Thymus (tissue), 14 donors: ENCODE data around the gene PRR20E. TPM values are rescaled to one million over a fixed set of nuclear protein-coding genes. Genes with fewer than 3 reads are reported as not detected.
"Not testable (repeated sequence)": the region's sequence is repeated elsewhere in the genome, so short reads cannot be mapped to it uniquely, and the experiment has no call there.

Source experiments
- DNase-seq, 9 donors: peaks; one replicate each; pipeline ENCODE4 v3.0.0-alpha.2; 2013; ENCODE audit warnings: low spot score in 9 of 9, low read depth in 6 of 9, missing footprints in 1 of 9
- H3K27ac ChIP-seq, 2 donors: one replicate each; pipeline ENCODE4 v1.5.1; 2013; ENCODE audit warnings: control low read depth in 1 of 2, low read depth in 1 of 2, low read length in 1 of 2, mild to moderate bottlenecking in 1 of 2, moderate library complexity in 1 of 2
- H3K27me3 ChIP-seq, 2 donors: one replicate each; pipeline ENCODE4 v1.5.1; 2013; ENCODE audit warnings: low read length in 1 of 2; ENCODE audit not compliant: control insufficient read depth in 2 of 2, insufficient read depth in 1 of 2
- H3K36me3 ChIP-seq, 2 donors: one replicate each; pipeline ENCODE4 v1.5.1; 2013; ENCODE audit warnings: low read length in 1 of 2, mild to moderate bottlenecking in 1 of 2, moderate library complexity in 1 of 2; ENCODE audit not compliant: control insufficient read depth in 2 of 2, insufficient read depth in 2 of 2
- H3K4me1 ChIP-seq, 2 donors: one replicate each; pipeline ENCODE4 v1.5.1; 2013; ENCODE audit warnings: low read length in 2 of 2; ENCODE audit not compliant: control insufficient read depth in 2 of 2, insufficient read depth in 2 of 2
- H3K4me3 ChIP-seq, 2 donors: one replicate each; pipeline ENCODE4 v1.5.1; 2013; ENCODE audit warnings: low read length in 2 of 2, control low read depth in 1 of 2, mild to moderate bottlenecking in 1 of 2
- H3K9me3 ChIP-seq, 2 donors: one replicate each; pipeline ENCODE4 v1.5.1; 2013; ENCODE audit warnings: low read length in 1 of 2, mild to moderate bottlenecking in 1 of 2; ENCODE audit not compliant: control insufficient read depth in 2 of 2, insufficient read depth in 1 of 2
- WGBS: extraction: QIAGEN DNeasy Blood & Tissue Kit; methylation state at CpG from one replicate; pipeline ENCODE4 v1.1.7; 2013; 5-methylcytosine and 5-hydroxymethylcytosine counted together
- long read RNA-seq, 10 donors: transcript quantifications; one replicate each; lab custom pipeline, GENCODE V29; 2026
- polyA plus RNA-seq: library from polyadenylated mRNA; stranded (reverse); fragments of 200-250 nt; gene quantifications from one replicate; pipeline ENCODE4 v1.2.3, GENCODE V29; 2013
- total RNA-seq: library from RNA; stranded (reverse); fragments of 120-200 nt; gene quantifications from one replicate; pipeline ENCODE4 v1.2.4, GENCODE V29; 2013
- donor health status: healthy.

Gene PRR20E
- not detected for total RNA-seq
- polyA plus RNA-seq, result not detected
- long read RNA-seq, donor 1, result 0 reads
- long read RNA-seq, donor 2, result 0 reads
- long read RNA-seq, donor 3, result 0 reads
- long read RNA-seq, donor 4, result 0 reads
- long read RNA-seq, donor 5, result 0 reads
- long read RNA-seq, donor 6, result 0 reads
- long read RNA-seq, donor 7, result 0 reads
- long read RNA-seq, donor 8, result 0 reads
- long read RNA-seq, donor 9, result 0 reads
- long read RNA-seq, donor 10, result 0 reads

- not testable (repeated sequence) for DNase-seq, H3K4me1 ChIP-seq, H3K9me3 ChIP-seq, H3K27me3 ChIP-seq, H3K36me3 ChIP-seq, H3K27ac ChIP-seq, H3K4me3 ChIP-seq
- no CpG with 5 or more reads among the region's 22 CpGs for WGBS
Observed at GRCh38 chr13:57166897-57167296, at the start of gene PRR20E. TSS of gene PRR20E (plus strand) at chr13:57167197. CDS start at chr13:57167584, 387 bp downstream.

GRCh38 chr13:57123681-57124080, 43.3 kb upstream of the PRR20E start:
- Histone ChIP-seq H3K9me3 (peaks cover 0 to 11% of the 10 kb centered on the region in 2 donors), H3K4me1 (no peaks in the 10 kb centered on the region), H3K27me3 (no peaks in the 10 kb centered on the region), H3K36me3 (no peaks in the 10 kb centered on the region), H3K4me3 (no peak overlapping the region), H3K27ac (no peak overlapping the region)
- DNase-seq, result no peak
- WGBS, result 82% methylated on average over 1 of the region's 1 CpG

DNA sequence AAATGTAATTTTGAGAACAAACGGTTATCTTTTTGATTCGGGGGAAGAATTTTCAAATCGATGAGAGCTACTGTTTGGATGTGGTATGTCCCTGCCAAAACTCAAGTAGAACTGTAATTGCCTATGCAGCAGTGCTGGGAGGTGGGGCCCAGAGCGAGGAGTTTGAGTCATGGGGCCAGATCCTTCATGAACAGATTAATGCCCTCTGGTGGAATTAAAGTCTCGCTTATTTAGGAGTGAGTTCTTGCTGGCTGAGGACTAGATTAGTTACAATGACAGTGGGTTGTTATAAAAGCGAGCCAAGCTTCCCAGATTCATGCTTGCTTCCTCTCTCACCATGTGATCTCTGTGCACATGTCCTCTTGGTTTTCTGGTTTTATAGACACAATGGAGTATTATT, 38.1 kb upstream of the PRR20E start:
- whole genome bisulfite sequencing, result 90% methylated on average over 6 of the region's 6 CpGs
- no peaks in the 10 kb centered on the region for H3K4me1 ChIP-seq
- H3K4me3 ChIP-seq, result no peak overlapping the region
- H3K36me3 ChIP-seq, result no peaks in the 10 kb centered on the region
- H3K9me3 ChIP-seq, result peaks cover 0 to 5% of the 10 kb centered on the region in 2 donors
- no peak overlapping the region for H3K27ac ChIP-seq
- no peaks in the 10 kb centered on the region for H3K27me3 ChIP-seq
- no peak for DNase-seq

DNA sequence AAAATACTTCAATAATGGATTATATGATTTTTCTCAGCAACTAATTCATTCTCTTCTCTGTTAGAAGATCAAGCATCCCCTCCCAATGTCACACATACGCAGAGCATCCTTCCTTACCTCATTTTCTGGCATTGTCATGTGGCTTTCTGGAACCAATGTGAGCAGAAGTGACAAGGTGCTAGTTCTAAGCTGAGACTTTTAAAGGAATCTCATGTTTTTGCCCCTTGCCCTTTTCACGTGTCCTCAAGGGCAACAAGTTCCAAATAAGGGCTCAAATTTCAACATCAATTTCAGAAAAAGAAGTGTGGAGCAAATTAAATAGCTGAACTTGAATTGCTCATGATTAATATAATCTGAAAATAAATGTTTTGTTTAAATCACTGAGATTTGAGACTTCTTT, 30.9 kb upstream of the PRR20E start:
- no peaks in the 10 kb centered on the region for H3K27me3 ChIP-seq
- no peak overlapping the region for H3K4me3 ChIP-seq
- no peaks in the 10 kb centered on the region for H3K4me1 ChIP-seq
- no peaks in the 10 kb centered on the region for H3K9me3 ChIP-seq
- no peak overlapping the region for H3K27ac ChIP-seq
- no peak for DNase-seq
- no peaks in the 10 kb centered on the region for H3K36me3 ChIP-seq
- WGBS, result 89% methylated on average over 2 of the region's 2 CpGs

DNA sequence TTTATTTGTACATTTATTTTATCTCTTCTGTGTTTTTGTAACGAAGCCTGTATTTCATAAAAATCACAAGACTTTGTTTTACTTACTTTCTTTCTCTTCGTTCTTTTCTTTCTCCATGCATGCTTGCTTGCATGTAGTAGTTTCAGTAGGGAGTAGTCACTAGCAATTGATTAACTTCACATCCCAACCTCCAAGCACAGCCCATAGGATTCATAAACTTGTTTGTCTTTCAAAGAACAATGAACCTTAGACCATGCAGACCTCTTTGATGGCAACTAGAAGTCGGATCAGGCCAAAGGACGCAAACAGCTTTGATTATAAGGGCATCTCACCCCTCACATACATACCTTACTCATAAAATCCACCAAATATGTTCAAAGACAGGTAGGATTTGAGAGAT, 29.4 kb upstream of the PRR20E start:
- Histone ChIP-seq H3K27ac (no peak overlapping the region), H3K4me1 (no peaks in the 10 kb centered on the region), H3K36me3 (no peaks in the 10 kb centered on the region), H3K4me3 (no peak overlapping the region), H3K27me3 (no peaks in the 10 kb centered on the region), H3K9me3 (no peaks in the 10 kb centered on the region)
- no peak for DNase-seq
- WGBS, result 87% methylated on average over 4 of the region's 4 CpGs

DNA sequence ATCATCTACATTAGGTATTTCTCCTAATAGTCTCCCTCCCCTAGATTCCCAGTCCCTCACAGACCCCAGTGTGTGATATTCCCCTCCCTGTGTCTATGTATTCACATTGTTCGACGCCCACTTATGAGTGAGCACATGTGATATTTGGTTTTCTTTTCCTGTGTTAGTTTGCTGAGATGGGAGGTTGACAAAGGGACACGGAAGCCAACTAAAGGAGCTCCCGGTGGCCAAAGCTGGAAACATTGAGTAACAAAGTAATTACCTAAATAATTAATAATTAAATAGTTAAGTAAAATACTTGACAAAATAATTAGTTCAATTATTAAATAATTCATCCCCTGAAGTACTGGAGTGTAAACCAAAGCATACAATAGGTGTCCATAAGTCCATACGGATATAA, 28.0 kb upstream of the PRR20E start:
- no peaks in the 10 kb centered on the region for H3K4me1 ChIP-seq
- no peaks in the 10 kb centered on the region for H3K27me3 ChIP-seq
- no peak overlapping the region for H3K4me3 ChIP-seq
- H3K9me3 ChIP-seq, result no peaks in the 10 kb centered on the region
- H3K27ac ChIP-seq, result no peak overlapping the region
- WGBS, result 94% methylated on average over 5 of the region's 5 CpGs
- no peaks in the 10 kb centered on the region for H3K36me3 ChIP-seq
- no peak for DNase-seq

DNA sequence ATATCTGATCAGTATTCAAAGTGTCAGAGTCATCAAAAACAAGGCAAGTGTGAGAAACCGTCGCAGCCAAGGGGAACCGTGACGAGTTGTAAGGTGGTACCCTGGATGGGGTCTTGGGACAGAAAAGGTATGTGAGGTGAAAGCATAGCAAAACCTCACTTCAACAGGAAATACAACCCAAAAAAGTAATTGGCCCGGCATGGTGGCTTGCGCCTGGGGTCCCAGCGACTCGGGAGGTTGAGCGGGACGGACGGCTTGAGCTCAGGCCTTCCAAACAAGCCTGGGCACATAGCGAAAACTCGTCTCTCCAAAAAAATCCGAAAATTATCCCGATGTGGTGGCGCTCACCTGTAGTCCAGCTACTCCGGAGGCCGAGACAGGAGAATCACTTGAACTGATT, 27.2 kb upstream of the PRR20E start:
- not testable (repeated sequence) for H3K27me3 ChIP-seq, H3K4me1 ChIP-seq, DNase-seq, H3K4me3 ChIP-seq, H3K27ac ChIP-seq, H3K36me3 ChIP-seq, H3K9me3 ChIP-seq
- WGBS, result 96% methylated on average over 14 of the region's 18 CpGs

GRCh38 chr13:57140235-57140968, 26.6 kb upstream of the PRR20E start, which contains the start of gene PRR20A:
TSS of gene PRR20A (plus strand) at chr13:57140918. CDS start at chr13:57141305, 387 bp downstream.
- H3K4me3 ChIP-seq, DNase-seq, H3K4me1 ChIP-seq, H3K27me3 ChIP-seq, H3K27ac ChIP-seq, H3K36me3 ChIP-seq, H3K9me3 ChIP-seq: not testable (repeated sequence)
- WGBS, result 97% methylated on average over 13 of the region's 34 CpGs

GRCh38 chr13:57147188-57147587, 19.8 kb upstream of the PRR20E start, which contains the start of gene PRR20B:
TSS of gene PRR20B (plus strand) at chr13:57147488. CDS start at chr13:57147875, 387 bp downstream.
- H3K36me3 ChIP-seq, H3K9me3 ChIP-seq, H3K4me1 ChIP-seq, H3K27ac ChIP-seq, DNase-seq, H3K4me3 ChIP-seq, H3K27me3 ChIP-seq: not testable (repeated sequence)
- no CpG with 5 or more reads among the region's 22 CpGs for WGBS
